Transverse colon (tissue), 4 donors: ENCODE measurements around the gene TRIM16. TPM values are rescaled to one million over a fixed set of nuclear protein-coding genes. Genes with fewer than 3 reads are reported as not detected.
"Not testable (repeated sequence)": the region's sequence is repeated elsewhere in the genome, so short reads cannot be mapped to it uniquely, and the experiment has no call there.

Source experiments
- DNase-seq: peaks from one replicate; pipeline ENCODE4 v3.0.0-alpha.2; 2019
- H3K27ac ChIP-seq, 4 donors: fragments of 200-600 bp; sonication (generic); 2 replicates each; pipeline ENCODE4 v1.5.1; 2016 to 2018; ENCODE audit warnings: inconsistent platforms in 4 of 4
- H3K27me3 ChIP-seq: fragments of 200-600 bp; sonication (generic); 2 replicates; pipeline ENCODE4 v1.5.1; 2017; ENCODE audit warnings: inconsistent platforms
- H3K36me3 ChIP-seq, 4 donors: fragments of 200-600 bp; sonication (generic); 2 replicates each; pipeline ENCODE4 v1.5.1; 2017 to 2019; ENCODE audit warnings: inconsistent platforms in 4 of 4
- H3K4me1 ChIP-seq, 4 donors: fragments of 200-600 bp; sonication (generic); 2 replicates each; pipeline ENCODE4 v1.5.1; 2017 to 2020; ENCODE audit warnings: inconsistent platforms in 4 of 4
- H3K4me3 ChIP-seq, 4 donors: fragments of 200-600 bp; sonication (generic); 1 replicate in 1 of 4; 2 replicates in 3 of 4; pipeline versions ENCODE4 v1.5.1 to v1.6.1; 2017 to 2019; ENCODE audit warnings: inconsistent platforms in 4 of 4
- H3K9me3 ChIP-seq, 2 donors: fragments of 200-600 bp; sonication (generic); 2 replicates each; pipeline ENCODE4 v1.5.1; 2017 to 2019; ENCODE audit warnings: inconsistent platforms in 2 of 2
- WGBS, 2 donors: methylation state at CpG; one replicate each; pipeline ENCODE4 v1.1.5; 2018; ENCODE audit warnings: low coverage in 1 of 2; 5-methylcytosine and 5-hydroxymethylcytosine counted together
- in situ Hi-C, 4 donors: fragments of 200-750 bp; cut with MboI; loops; one replicate each; pipeline versions ENCODE4 v1.15.0 to v1.15.1; 2017; ENCODE audit warnings: low sequenced_read_pairs in 3 of 4, low pct_ligation_motif_present in 1 of 4, low pct_unique_long_range_greater_than_20kb in 1 of 4
- intact Hi-C: fragments of 100-400 bp; cut with DNase I; formaldehyde crosslinking; loops from one replicate; pipeline ENCODE4 v1.15.1; 2023; ENCODE audit warnings: low total_unique reads
- small RNA-seq, 4 donors: library from RNA; depleted of rRNA; stranded (forward); fragments of <200 nt; gene quantifications; one replicate each; pipeline ENCODE3, GENCODE V24; 2016
- total RNA-seq, 4 donors: library from RNA; depleted of rRNA; stranded (reverse); fragments of >200 nt; gene quantifications; one replicate each; pipeline ENCODE4 v1.1.0, GENCODE V29; 2016

Gene TRIM16
- total RNA-seq, 4 donors from 2014 or later = 10.1 to 44.2 (median 14.2) TPM

- in situ Hi-C loops, H3K4me1 ChIP-seq, DNase-seq, H3K27ac ChIP-seq, H3K9me3 ChIP-seq, intact Hi-C loops, H3K27me3 ChIP-seq, H3K36me3 ChIP-seq, H3K4me3 ChIP-seq: not testable (repeated sequence)
- WGBS, 2 donors = 92% methylated on average over 3 of the region's 4 CpGs; no CpG with 5 or more reads in 1 of the 2 donors
Measured at GRCh38 chr17:15581462-15581861, 102.6 kb downstream of the TRIM16 start.

Small RNA genes lying within 50 kb of the gene (small RNA-seq; reads per million reads assigned to genes)
- gene AC005838.1 (0 reads per million in 4 donors), gene ZNF29P (0 reads per million in 4 donors)

Other genes with a start within 250 kb of the TRIM16 start
- gene CDRT4, start 216.7 kb downstream of the TRIM16 start, total RNA-seq = 10 to 100 TPM in 3 of 4 donors, 1 to 10 TPM in 1; 2.2 to 93.5 (median 14.4) TPM
- 100 to 1,000 TPM in 1 of 4 donors, 10 to 100 TPM in 3; 15.0 to 457 (median 33.7) TPM for gene TVP23C, start 120.8 kb downstream of the TRIM16 start, total RNA-seq
- under 1 TPM in 1 of 4 donors, not detected in 3; 0.82 TPM for gene FBXW10B, start 64.6 kb downstream of the TRIM16 start, total RNA-seq
- gene ZNF286A, start 15.4 kb upstream of the TRIM16 start, total RNA-seq = 10 to 100 TPM in 3 of 4 donors, 1 to 10 TPM in 1; 3.2 to 73.7 (median 11.9) TPM
- gene TBC1D26, start 48.0 kb upstream of the TRIM16 start, total RNA-seq = under 1 TPM in 1 of 4 donors, not detected in 3; 0.16 TPM